ENCODE results near the gene XYLT1. TPM values are rescaled to one million over a fixed set of nuclear protein-coding genes. Genes with fewer than 3 reads are reported as not detected.

Gene XYLT1
- total RNA-seq, 1 experiment from 2014 or later: 14.5 TPM

GRCh38 chr16:17412221-17412620, 58.5 kb downstream of the XYLT1 start:
- Histone ChIP-seq H4K5ac (ENCODE audit: insufficient read length, low read depth, low read length) (no peak overlapping the region), H3K79me1 (ENCODE audit: insufficient read depth, low read depth, low read length, poor library complexity, severe bottlenecking) (no peaks in the 10 kb centered on the region), H4K8ac (replicated peaks; ENCODE audit: insufficient read length, low read depth, low read length) (no peak overlapping the region), H3K27me3 (ENCODE audit: insufficient read depth, low read length) (no peaks in the 10 kb centered on the region), H2BK20ac (ENCODE audit: low read depth, low read length, poor library complexity, severe bottlenecking) (no peak overlapping the region), H4K91ac (ENCODE audit: insufficient read length, low read depth, low read length) (no peak overlapping the region), H3K23me2 (ENCODE audit: insufficient read length, low read depth, low read length, poor library complexity, severe bottlenecking) (no peaks in the 10 kb centered on the region), H3K79me2 (ENCODE audit: insufficient read depth, low read length) (peaks cover 2% of the 10 kb centered on the region; the same call in 1 of the 2 replicates), H2BK15ac (ENCODE audit: low read depth, low read length) (no peak overlapping the region), H2AFZ (ENCODE audit: low read length) (no peak overlapping the region), H3T11ph (ENCODE audit: low read length) (no peak overlapping the region), H3K56ac (ENCODE audit: insufficient read length, low read depth, low read length) (no peak overlapping the region), H3K4me2 (ENCODE audit: insufficient read depth, insufficient read length, low read length) (no peak overlapping the region), H3K27ac (ENCODE audit: insufficient read length, low read depth, low read length) (no peak overlapping the region), H2AK5ac (ENCODE audit: insufficient read length, low read length) (no peak overlapping the region), H3K9me3 (ENCODE audit: control insufficient read depth, low read depth, low read length) (no peaks in the 10 kb centered on the region), H2BK12ac (ENCODE audit: insufficient read length, low read depth, low read length) (peak overlapping the region; percentile 77), H3K14ac (ENCODE audit: insufficient read depth, low read length) (peak overlapping the region; percentile 31; the same call in 1 of the 2 replicates), H2BK5ac (ENCODE audit: insufficient read length, low read length) (no peak overlapping the region), H4K20me1 (ENCODE audit: control insufficient read depth, insufficient read depth, insufficient read length) (no peaks in the 10 kb centered on the region), H3K9ac (ENCODE audit: extremely low read depth, insufficient read length, low read length) (no peak overlapping the region), H2BK120ac (ENCODE audit: low read depth, low read length, poor library complexity, severe bottlenecking) (peak overlapping the region; percentile 27), H3K4me1 (ENCODE audit: insufficient read depth, low read length) (no peaks in the 10 kb centered on the region; the same call in 1 of the 2 replicates), H3K23ac (ENCODE audit: insufficient read length, low read depth, low read length) (no peak overlapping the region), H3K18ac (ENCODE audit: insufficient read length, low read depth, low read length) (peak overlapping the region; percentile 89), H3K4ac (ENCODE audit: low read depth, low read length) (no peak overlapping the region; the same call in 1 of the 2 replicates)
- no peak for DNase-seq
- no peak for TF ChIP-seq CTCF (conservative IDR thresholded peaks at IDR 0.05)
- peaks cover 3 to 18% (median 6%) of the 10 kb centered on the region in 3 experiments; a peak in 6 of 7 replicates for H3K36me3 Mint-ChIP-seq (ENCODE audit: insufficient read depth in 1 of 3, low read depth in 3 of 3)
- peaks cover 48 to 58% of the 10 kb centered on the region in 2 experiments for H3K4me1 Mint-ChIP-seq
- H3K9me3 Mint-ChIP-seq: peaks cover 2 to 4% of the 10 kb centered on the region in 2 experiments; a peak in 3 of 5 replicates
- no peaks in the 10 kb centered on the region for H3K27me3 Mint-ChIP-seq (ENCODE audit: low read depth)
- H3K27ac Mint-ChIP-seq: peak overlapping the region; percentile 76 to 98 (median 86); a peak in 6 of 7 replicates
- peak overlapping the region in 1 of 2 experiments; percentile 51; a peak in 2 of 5 replicates for H3K4me3 Mint-ChIP-seq
- WGBS (ENCODE audit: extremely low coverage, insufficient read length, low lambda C conversion rate): no CpG with 5 or more reads among the region's 7 CpGs

All from H9 (cell line).